ENCODE results near the gene DDAH1. TPM values are rescaled to one million over a fixed set of nuclear protein-coding genes. Genes with fewer than 3 reads are reported as not detected.

DDAH1 gene
- total RNA-seq, 1 experiment from 2014 or later, result 22.8 TPM

DNA sequence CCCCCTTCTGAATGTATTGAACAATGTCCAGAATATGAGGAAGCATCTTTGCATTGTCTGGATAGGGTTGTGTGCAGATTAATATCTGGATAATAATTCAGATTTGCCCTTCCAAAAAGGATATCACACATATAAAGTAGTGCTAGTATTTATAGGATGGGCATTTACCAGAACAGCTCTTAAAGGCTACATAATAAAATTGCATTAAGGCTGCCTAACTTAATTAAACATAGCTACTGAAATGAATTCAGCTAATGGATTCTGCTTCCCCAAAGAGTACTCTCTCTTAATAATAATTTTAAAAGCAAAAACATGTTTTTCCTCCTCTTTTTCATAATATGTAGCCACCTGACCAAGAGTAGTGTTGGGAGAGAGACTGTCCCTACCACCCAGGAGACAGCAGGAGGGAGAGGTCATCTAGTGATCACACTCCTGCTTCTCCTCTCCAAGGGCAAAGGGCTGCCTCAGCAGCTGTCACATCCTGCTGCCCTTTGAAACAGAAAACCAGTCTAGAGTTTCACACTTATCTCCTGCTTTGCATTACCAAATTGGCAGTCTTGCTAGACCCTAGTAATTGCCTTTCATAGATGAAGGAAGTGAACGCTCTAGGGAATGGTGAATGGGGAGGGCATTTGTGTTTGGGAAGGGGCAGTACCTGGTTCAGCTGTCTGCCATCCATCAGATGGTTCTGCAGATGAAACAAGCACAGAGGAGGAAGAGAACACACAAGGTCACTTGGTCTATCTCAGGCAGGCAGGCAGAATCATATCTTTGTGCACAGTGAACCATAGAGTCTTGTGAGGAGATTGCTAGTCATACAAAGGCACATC is 29.3 kb upstream of the DDAH1 start:
- POLR2A ChIA-PET, result no interaction called here
- ATAC-seq, result 0 out of 2 replicates have a peak, but pooled peaks have one; percentile 24
- Mint-ChIP-seq H3K36me3 (no peaks in the 10 kb centered on the region), H3K27me3 (ENCODE audit: low read depth) (no peaks in the 10 kb centered on the region), H3K4me3 (no peak overlapping the region), H3K27ac (no peak overlapping the region), H3K9me3 (no peaks in the 10 kb centered on the region), H3K4me1 (no peaks in the 10 kb centered on the region)
- TF ChIP-seq ZNF416 (CRISPR knock-in tag; IDR thresholded peaks at IDR 0.05) (no peak), USF1 (CRISPR knock-in tag; IDR thresholded peaks at IDR 0.05) (no peak), ZBTB21 (CRISPR knock-in tag; IDR thresholded peaks at IDR 0.05; ENCODE audit: borderline replicate concordance) (no peak), ZNF121 (CRISPR knock-in tag; IDR thresholded peaks at IDR 0.05) (no peak), ZNF232 (CRISPR knock-in tag; IDR thresholded peaks at IDR 0.05) (no peak), SMAD3 (CRISPR knock-in tag; IDR thresholded peaks at IDR 0.05; ENCODE audit: borderline replicate concordance) (no peak), PRRX2 (CRISPR knock-in tag; IDR thresholded peaks at IDR 0.05) (no peak), TP53 (CRISPR knock-in tag; IDR thresholded peaks at IDR 0.05) (no peak), ARID4B (CRISPR knock-in tag; IDR thresholded peaks at IDR 0.05; ENCODE audit: borderline replicate concordance) (no peak), ZNF219 (CRISPR knock-in tag; IDR thresholded peaks at IDR 0.05; ENCODE audit: borderline replicate concordance) (no peak)
- TF ChIP-seq, protein P1, sequence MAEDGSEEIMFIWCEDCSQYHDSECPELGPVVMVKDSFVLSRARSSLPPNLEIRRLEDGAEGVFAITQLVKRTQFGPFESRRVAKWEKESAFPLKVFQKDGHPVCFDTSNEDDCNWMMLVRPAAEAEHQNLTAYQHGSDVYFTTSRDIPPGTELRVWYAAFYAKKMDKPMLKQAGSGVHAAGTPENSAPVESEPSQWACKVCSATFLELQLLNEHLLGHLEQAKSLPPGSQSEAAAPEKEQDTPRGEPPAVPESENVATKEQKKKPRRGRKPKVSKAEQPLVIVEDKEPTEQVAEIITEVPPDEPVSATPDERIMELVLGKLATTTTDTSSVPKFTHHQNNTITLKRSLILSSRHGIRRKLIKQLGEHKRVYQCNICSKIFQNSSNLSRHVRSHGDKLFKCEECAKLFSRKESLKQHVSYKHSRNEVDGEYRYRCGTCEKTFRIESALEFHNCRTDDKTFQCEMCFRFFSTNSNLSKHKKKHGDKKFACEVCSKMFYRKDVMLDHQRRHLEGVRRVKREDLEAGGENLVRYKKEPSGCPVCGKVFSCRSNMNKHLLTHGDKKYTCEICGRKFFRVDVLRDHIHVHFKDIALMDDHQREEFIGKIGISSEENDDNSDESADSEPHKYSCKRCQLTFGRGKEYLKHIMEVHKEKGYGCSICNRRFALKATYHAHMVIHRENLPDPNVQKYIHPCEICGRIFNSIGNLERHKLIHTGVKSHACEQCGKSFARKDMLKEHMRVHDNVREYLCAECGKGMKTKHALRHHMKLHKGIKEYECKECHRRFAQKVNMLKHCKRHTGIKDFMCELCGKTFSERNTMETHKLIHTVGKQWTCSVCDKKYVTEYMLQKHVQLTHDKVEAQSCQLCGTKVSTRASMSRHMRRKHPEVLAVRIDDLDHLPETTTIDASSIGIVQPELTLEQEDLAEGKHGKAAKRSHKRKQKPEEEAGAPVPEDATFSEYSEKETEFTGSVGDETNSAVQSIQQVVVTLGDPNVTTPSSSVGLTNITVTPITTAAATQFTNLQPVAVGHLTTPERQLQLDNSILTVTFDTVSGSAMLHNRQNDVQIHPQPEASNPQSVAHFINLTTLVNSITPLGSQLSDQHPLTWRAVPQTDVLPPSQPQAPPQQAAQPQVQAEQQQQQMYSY (CRISPR knock-in tag; IDR thresholded peaks at IDR 0.05), result no peak
- TF ChIP-seq, protein P2, sequence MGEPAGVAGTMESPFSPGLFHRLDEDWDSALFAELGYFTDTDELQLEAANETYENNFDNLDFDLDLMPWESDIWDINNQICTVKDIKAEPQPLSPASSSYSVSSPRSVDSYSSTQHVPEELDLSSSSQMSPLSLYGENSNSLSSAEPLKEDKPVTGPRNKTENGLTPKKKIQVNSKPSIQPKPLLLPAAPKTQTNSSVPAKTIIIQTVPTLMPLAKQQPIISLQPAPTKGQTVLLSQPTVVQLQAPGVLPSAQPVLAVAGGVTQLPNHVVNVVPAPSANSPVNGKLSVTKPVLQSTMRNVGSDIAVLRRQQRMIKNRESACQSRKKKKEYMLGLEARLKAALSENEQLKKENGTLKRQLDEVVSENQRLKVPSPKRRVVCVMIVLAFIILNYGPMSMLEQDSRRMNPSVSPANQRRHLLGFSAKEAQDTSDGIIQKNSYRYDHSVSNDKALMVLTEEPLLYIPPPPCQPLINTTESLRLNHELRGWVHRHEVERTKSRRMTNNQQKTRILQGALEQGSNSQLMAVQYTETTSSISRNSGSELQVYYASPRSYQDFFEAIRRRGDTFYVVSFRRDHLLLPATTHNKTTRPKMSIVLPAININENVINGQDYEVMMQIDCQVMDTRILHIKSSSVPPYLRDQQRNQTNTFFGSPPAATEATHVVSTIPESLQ (CRISPR knock-in tag; IDR thresholded peaks at IDR 0.05), result no peak
- DNase-seq (ENCODE audit: low spot score), result no peak
- CTCF ChIA-PET, result interaction anchor here (1.0 to 2.0 kb wide), 2 partner anchors 87 to 218 kb away, joined by 3 to 7 read pairs; partner anchors contain the start of genes BCL10 and CCN1

DNA sequence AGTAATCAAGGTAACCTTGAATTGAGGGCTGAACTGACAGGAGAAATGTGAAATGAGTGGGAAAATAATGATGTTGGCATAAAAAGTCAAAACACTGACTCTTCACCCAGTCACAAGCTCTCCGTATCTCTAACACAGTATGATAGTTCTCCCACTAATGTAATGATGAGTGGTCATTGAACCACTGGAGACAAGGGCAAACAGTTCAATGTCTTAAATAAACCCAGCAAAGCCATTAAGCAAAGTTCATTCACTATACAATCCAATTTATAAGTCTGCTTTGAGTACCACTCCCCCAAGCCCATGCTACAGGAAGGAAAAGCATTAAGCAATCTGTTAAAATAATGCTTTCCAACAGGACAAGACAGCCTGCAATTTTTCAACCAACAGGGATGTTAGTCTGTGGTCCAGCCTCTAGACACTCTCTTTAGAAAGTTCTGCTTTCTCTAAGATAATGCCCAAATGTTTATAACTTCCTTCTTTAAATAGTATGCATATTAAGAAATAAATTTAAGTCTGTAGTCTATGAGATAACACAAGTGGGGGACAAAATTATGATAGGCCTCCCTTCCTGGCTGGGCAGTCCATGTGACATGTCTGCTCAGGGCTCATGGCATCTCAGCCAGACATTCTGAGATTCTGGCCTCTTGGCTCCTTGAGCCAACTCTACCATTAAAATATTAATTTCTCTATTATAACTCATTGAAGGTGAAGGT is 25.5 kb upstream of the DDAH1 start:
- no peaks in the 10 kb centered on the region for H3K9me3 Mint-ChIP-seq
- ChIA-PET POLR2A (no interaction called here), CTCF (no interaction called here)
- H3K36me3 Mint-ChIP-seq, result no peaks in the 10 kb centered on the region
- no peaks in the 10 kb centered on the region for H3K27me3 Mint-ChIP-seq (ENCODE audit: low read depth)
- DNase-seq (ENCODE audit: low spot score), result no peak
- no peak overlapping the region for H3K4me3 Mint-ChIP-seq
- ATAC-seq, result no peak
- no peak overlapping the region for H3K27ac Mint-ChIP-seq
- H3K4me1 Mint-ChIP-seq, result no peaks in the 10 kb centered on the region
- TF ChIP-seq ZNF219 (CRISPR knock-in tag; IDR thresholded peaks at IDR 0.05; ENCODE audit: borderline replicate concordance), result no peak
- no peak for TF ChIP-seq NR3C1 (CRISPR knock-in tag; conservative IDR thresholded peaks at IDR 0.05; ENCODE audit: low read depth)
- TF ChIP-seq, protein P3, sequence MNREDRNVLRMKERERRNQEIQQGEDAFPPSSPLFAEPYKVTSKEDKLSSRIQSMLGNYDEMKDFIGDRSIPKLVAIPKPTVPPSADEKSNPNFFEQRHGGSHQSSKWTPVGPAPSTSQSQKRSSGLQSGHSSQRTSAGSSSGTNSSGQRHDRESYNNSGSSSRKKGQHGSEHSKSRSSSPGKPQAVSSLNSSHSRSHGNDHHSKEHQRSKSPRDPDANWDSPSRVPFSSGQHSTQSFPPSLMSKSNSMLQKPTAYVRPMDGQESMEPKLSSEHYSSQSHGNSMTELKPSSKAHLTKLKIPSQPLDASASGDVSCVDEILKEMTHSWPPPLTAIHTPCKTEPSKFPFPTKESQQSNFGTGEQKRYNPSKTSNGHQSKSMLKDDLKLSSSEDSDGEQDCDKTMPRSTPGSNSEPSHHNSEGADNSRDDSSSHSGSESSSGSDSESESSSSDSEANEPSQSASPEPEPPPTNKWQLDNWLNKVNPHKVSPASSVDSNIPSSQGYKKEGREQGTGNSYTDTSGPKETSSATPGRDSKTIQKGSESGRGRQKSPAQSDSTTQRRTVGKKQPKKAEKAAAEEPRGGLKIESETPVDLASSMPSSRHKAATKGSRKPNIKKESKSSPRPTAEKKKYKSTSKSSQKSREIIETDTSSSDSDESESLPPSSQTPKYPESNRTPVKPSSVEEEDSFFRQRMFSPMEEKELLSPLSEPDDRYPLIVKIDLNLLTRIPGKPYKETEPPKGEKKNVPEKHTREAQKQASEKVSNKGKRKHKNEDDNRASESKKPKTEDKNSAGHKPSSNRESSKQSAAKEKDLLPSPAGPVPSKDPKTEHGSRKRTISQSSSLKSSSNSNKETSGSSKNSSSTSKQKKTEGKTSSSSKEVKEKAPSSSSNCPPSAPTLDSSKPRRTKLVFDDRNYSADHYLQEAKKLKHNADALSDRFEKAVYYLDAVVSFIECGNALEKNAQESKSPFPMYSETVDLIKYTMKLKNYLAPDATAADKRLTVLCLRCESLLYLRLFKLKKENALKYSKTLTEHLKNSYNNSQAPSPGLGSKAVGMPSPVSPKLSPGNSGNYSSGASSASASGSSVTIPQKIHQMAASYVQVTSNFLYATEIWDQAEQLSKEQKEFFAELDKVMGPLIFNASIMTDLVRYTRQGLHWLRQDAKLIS (CRISPR knock-in tag; IDR thresholded peaks at IDR 0.05; ENCODE audit: borderline replicate concordance), result no peak

Measured in WTC11 (cell line).